CD4-positive, alpha-beta memory T cell (primary cell): ENCODE data around the gene SULT1C4. TPM values are rescaled to one million over a fixed set of nuclear protein-coding genes. Genes with fewer than 3 reads are reported as not detected.

Experiments
- CTCF ChIA-PET: fragments of 350-600 bp; sonication (Branson Sonifier 250); formaldehyde crosslinking; loops from one replicate; lab custom pipeline; 2021; ENCODE audit warnings: inconsistent platforms; ENCODE audit not compliant: partially characterized antibody; lab: Charles Lee
- POLR2A ChIA-PET: fragments of 350-600 bp; sonication (Branson Sonifier 250); formaldehyde crosslinking; loops from one replicate; lab custom pipeline; 2021; ENCODE audit not compliant: partially characterized antibody; lab: Charles Lee
- DNase-seq, 5 donors: peaks; one replicate each; pipeline versions ENCODE4 v3.0.0 to v3.0.0-alpha.2; 2020 to 2022; ENCODE audit warnings: mixed read lengths in 1 of 5
- H3K27ac ChIP-seq: one replicate; pipeline ENCODE4 v1.7.0; 2013; ENCODE audit warnings: low read depth, low read length
- H3K27me3 ChIP-seq: 2 replicates; pipeline ENCODE4 v1.7.0; 2013; ENCODE audit warnings: mild to moderate bottlenecking, low read length, moderate library complexity; ENCODE audit not compliant: insufficient read depth
- H3K36me3 ChIP-seq: 2 replicates; pipeline ENCODE4 v1.7.0; 2013; ENCODE audit warnings: mild to moderate bottlenecking, low read length, moderate library complexity; ENCODE audit not compliant: insufficient read depth
- H3K4me1 ChIP-seq: 2 replicates; pipeline ENCODE4 v1.7.0; 2013; ENCODE audit warnings: mild to moderate bottlenecking, low read length, moderate library complexity; ENCODE audit not compliant: insufficient read depth
- H3K4me3 ChIP-seq, 2 donors: one replicate each; pipeline ENCODE4 v1.7.0; 2013; ENCODE audit warnings: low read length in 2 of 2, mild to moderate bottlenecking in 1 of 2
- H3K9me3 ChIP-seq, 2 donors: one replicate each; pipeline ENCODE4 v1.7.0; 2013; ENCODE audit warnings: low read length in 2 of 2, control low read depth in 1 of 2; ENCODE audit not compliant: control insufficient read depth in 1 of 2
- H3K27ac Mint-ChIP-seq, 7 donors: one replicate each; pipeline ENCODE4 v1.8.0; 2020 to 2021; ENCODE audit warnings: mixed read lengths in 7 of 7, mild to moderate bottlenecking in 6 of 7, inconsistent platforms in 3 of 7, moderate library complexity in 3 of 7
- H3K27me3 Mint-ChIP-seq, 2 donors: one replicate each; pipeline ENCODE4 v1.8.0; 2020 to 2021; ENCODE audit warnings: mixed read lengths in 2 of 2
- H3K36me3 Mint-ChIP-seq, 2 donors: one replicate each; pipeline ENCODE4 v1.8.0; 2020 to 2021; ENCODE audit warnings: mixed read lengths in 2 of 2, inconsistent platforms in 1 of 2, mild to moderate bottlenecking in 1 of 2
- H3K4me1 Mint-ChIP-seq, 4 donors: one replicate each; pipeline ENCODE4 v1.8.0; 2020 to 2021; ENCODE audit warnings: mixed read lengths in 4 of 4, mild to moderate bottlenecking in 1 of 4
- H3K4me3 Mint-ChIP-seq, 8 donors: one replicate each; pipeline ENCODE4 v1.8.0; 2020 to 2021; ENCODE audit warnings: mixed read lengths in 8 of 8, mild to moderate bottlenecking in 7 of 8, moderate library complexity in 6 of 8, inconsistent platforms in 3 of 8
- H3K9me3 Mint-ChIP-seq, 8 donors: one replicate each; pipeline ENCODE4 v1.8.0; 2020 to 2021; ENCODE audit warnings: mixed read lengths in 8 of 8, mild to moderate bottlenecking in 5 of 8, inconsistent platforms in 3 of 8, moderate library complexity in 1 of 8
- intact Hi-C: fragments of 100-400 bp; cut with micrococcal nuclease; formaldehyde crosslinking; loops from one replicate; pipeline ENCODE4 v1.15.1; 2023
- polyA plus RNA-seq, 2 donors: library from polyadenylated mRNA; unstranded; fragments of 300-500 nt; fragmentation: Illumina TruSeq; gene quantifications; one replicate each; pipeline ENCODE4 v1.2.3, GENCODE V29; 2021
- total RNA-seq, 2 experiments: library from RNA; stranded (reverse); gene quantifications; one replicate each; pipeline ENCODE4 v1.2.3, GENCODE V29; 2021

SULT1C4 gene
- total and polyA plus RNA-seq, 4 experiments from 2014 or later: not detected

DNA sequence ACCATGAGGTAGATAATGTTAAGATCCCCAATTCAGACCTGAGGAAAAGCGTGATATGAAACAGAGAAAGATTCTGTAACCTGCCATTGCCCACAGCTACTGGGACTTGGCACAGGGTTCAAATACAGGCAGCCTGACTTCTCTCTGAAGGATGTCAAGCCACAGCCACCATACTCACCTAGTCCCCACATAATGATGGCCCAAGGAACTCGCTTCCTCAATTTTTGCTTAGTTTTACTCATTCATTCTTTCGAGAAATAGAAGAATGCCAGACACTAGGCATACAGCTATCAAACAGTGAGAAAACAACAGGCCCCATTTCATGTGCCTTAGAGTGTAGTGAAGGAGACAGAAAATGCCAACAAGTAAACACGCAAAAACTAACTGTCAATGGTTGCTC is 980 bp upstream of the SULT1C4 start:
- Histone ChIP-seq H3K9me3 (no peaks in the 10 kb centered on the region), H3K4me1 (no peaks in the 10 kb centered on the region), H3K27ac (no peak overlapping the region), H3K36me3 (no peaks in the 10 kb centered on the region), H3K27me3 (no peaks in the 10 kb centered on the region), H3K4me3 (no peak overlapping the region)
- Mint-ChIP-seq H3K4me1 (no peaks in the 10 kb centered on the region), H3K27me3 (peaks cover 4 to 8% of the 10 kb centered on the region in 2 donors), H3K36me3 (no peaks in the 10 kb centered on the region), H3K27ac (no peak overlapping the region), H3K9me3 (no peaks in the 10 kb centered on the region), H3K4me3 (no peak overlapping the region)
- intact Hi-C loops: no loop called here
- POLR2A ChIA-PET: no interaction called here
- CTCF ChIA-PET: no interaction called here
- DNase-seq: no peak

DNA sequence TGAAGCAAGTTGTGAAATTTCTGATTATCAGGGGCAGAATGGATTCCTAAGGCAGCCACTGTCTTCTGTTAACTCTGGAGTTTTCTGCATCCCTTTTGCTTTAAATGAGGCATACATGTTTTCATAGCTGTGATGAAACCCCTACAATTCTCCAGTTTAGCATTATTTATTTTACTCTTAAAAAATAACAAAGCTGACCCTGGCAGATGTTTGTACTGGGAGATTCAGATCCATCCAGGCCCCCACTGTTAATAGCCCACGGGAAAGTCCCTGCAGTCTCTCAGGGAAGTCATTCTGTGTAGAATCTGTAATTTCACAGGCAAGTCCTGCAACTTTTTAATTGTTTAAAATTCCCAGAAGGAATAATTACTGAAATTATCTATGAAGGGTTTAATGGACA is 353 bp upstream of the SULT1C4 start:
- Histone ChIP-seq H3K27ac (no peak overlapping the region), H3K9me3 (no peaks in the 10 kb centered on the region), H3K27me3 (no peaks in the 10 kb centered on the region), H3K4me3 (no peak overlapping the region), H3K4me1 (no peaks in the 10 kb centered on the region), H3K36me3 (no peaks in the 10 kb centered on the region)
- Mint-ChIP-seq H3K36me3 (no peaks in the 10 kb centered on the region), H3K4me3 (no peak overlapping the region), H3K9me3 (no peaks in the 10 kb centered on the region), H3K4me1 (no peaks in the 10 kb centered on the region), H3K27ac (no peak overlapping the region), H3K27me3 (peaks cover 7 to 8% of the 10 kb centered on the region in 2 donors)
- CTCF ChIA-PET: interaction anchor here (0.7 kb wide), 1 partner anchor 8 kb away, joined by 3 read pairs; no protein-coding TSS in a partner anchor
- intact Hi-C loops: no loop called here
- DNase-seq: no peak
- POLR2A ChIA-PET: no interaction called here

DNA sequence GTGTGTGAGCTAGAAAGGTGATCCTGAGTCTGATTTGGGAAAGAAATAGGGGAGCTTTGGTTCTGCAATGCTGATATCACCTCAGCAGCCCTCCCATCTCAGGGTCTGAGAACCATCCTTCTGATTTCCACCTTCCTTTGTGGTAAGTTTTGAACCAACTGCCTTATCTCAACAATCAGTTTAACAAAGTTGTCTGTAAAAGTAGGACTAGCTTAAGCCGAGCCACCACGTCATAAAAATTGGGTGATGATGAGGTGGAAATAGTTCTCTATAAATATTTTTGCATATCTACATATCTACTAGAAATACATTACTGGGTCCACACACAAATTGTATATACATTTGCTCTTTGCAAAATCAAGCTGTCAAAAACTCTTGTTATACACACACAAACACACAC is 1.1 kb downstream of the SULT1C4 start:
- Mint-ChIP-seq H3K9me3 (no peaks in the 10 kb centered on the region), H3K36me3 (no peaks in the 10 kb centered on the region), H3K27me3 (peaks cover 7 to 11% of the 10 kb centered on the region in 2 donors), H3K4me1 (peaks cover 0 to 1% (median 0%) of the 10 kb centered on the region in 4 donors), H3K4me3 (no peak overlapping the region), H3K27ac (no peak overlapping the region)
- intact Hi-C loops: no loop called here
- no peak for DNase-seq
- Histone ChIP-seq H3K9me3 (no peaks in the 10 kb centered on the region), H3K27ac (no peak overlapping the region), H3K36me3 (no peaks in the 10 kb centered on the region), H3K4me1 (no peaks in the 10 kb centered on the region), H3K27me3 (no peaks in the 10 kb centered on the region), H3K4me3 (no peak overlapping the region)
- POLR2A ChIA-PET: no interaction called here
- CTCF ChIA-PET: no interaction called here

DNA sequence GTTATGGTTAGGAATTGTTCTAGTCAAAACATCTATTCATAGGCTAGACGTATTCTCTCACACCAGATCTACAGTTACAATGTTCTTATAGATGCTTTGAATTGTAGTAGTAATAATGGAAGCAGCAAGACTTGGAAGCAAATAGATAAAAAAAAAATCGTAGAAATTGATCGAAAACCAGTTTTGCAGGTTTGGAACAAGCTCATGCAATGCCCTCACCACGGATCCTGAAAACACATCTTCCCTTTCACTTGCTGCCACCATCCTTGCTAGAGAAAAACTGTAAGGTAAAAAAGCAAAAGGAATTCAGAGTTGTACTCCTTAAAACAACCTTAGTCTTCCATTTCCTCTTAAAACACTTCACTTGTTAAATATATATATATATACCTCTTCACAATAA is 4.4 kb downstream of the SULT1C4 start:
- CTCF ChIA-PET: no interaction called here
- Histone ChIP-seq H3K4me1 (no peaks in the 10 kb centered on the region), H3K27me3 (no peaks in the 10 kb centered on the region), H3K36me3 (no peaks in the 10 kb centered on the region), H3K9me3 (no peaks in the 10 kb centered on the region), H3K4me3 (no peak overlapping the region), H3K27ac (no peak overlapping the region)
- no peak overlapping the region for H3K27ac Mint-ChIP-seq
- peaks cover 0 to 4% (median under 1%) of the 10 kb centered on the region in 4 donors for H3K4me1 Mint-ChIP-seq
- DNase-seq: no peak
- intact Hi-C loops: no loop called here
- H3K27me3 Mint-ChIP-seq: peaks cover 5 to 7% of the 10 kb centered on the region in 2 donors
- no peak overlapping the region for H3K4me3 Mint-ChIP-seq
- no peaks in the 10 kb centered on the region for H3K36me3 Mint-ChIP-seq
- POLR2A ChIA-PET: no interaction called here
- H3K9me3 Mint-ChIP-seq: no peaks in the 10 kb centered on the region

DNA sequence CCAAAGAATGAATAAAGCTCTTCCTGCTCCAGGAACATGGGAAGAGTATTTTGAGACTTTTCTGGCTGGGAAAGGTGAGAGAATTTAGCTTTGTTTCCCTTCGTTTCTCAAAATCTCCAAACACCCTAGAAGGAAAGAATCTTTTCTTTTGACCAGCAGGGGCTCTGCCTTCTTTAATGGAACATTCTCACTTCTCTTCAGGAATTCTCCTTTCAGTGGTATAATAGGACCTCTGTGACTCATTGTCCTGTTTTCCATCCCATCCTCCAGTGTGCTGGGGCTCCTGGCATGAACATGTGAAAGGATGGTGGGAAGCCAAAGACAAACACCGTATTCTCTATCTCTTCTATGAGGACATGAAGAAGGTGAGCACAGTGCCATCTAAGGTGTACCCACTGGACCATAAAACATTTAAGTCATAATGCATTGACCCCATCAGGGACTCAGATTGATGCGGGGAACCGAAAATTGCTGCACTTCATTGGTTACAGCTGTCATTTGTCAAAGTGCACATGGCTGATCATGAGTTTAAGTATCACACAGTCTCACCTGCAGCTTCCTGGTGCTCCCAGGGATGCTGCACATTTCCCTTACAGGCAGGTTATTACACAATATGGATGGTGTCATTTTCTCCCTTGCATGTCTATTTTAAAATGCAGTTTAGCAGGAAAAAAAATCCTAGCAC is 5.5 kb downstream of the SULT1C4 start:
- Histone ChIP-seq H3K27ac (no peak overlapping the region), H3K4me1 (no peaks in the 10 kb centered on the region), H3K4me3 (no peak overlapping the region), H3K27me3 (no peaks in the 10 kb centered on the region), H3K36me3 (no peaks in the 10 kb centered on the region), H3K9me3 (no peaks in the 10 kb centered on the region)
- Mint-ChIP-seq H3K27ac (no peak overlapping the region), H3K9me3 (no peaks in the 10 kb centered on the region), H3K36me3 (no peaks in the 10 kb centered on the region), H3K4me3 (no peak overlapping the region), H3K4me1 (peaks cover 0 to 4% (median under 1%) of the 10 kb centered on the region in 4 donors), H3K27me3 (peaks cover 5 to 9% of the 10 kb centered on the region in 2 donors)
- POLR2A ChIA-PET: no interaction called here
- intact Hi-C loops: no loop called here
- CTCF ChIA-PET: no interaction called here
- no peak for DNase-seq

DNA sequence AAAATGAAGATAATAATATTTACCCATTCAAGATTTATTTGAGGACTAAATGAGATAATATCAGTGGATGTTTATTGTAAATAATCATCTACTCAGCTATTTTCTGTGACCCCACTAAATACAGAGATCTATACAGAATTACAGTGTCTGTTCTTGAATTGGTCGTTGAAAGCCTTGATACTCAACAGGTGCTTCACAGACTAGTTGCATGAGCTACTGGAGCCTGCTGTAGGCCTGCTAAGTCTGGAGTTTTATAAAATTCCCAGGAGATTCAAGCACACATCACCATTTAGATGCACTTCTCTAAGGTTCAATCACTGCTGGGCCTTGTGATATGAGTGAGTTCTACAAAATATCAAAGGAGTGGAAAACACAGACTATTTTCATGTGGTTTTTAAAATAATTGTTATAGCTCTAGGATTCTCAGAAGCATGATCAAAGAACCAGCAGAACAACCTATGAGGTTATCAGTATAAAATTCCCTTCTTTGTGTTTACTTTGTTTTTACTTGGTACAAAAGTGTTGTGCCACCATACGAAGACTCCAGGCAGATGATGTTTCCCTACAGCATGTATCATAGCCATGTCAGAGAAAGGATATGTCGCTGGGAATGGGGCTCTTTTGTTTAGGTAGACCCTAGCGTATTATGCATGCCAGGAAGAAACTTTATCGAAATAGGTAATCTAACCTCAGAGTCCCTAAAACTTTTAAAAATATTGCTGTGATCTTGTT is 7.1 kb downstream of the SULT1C4 start:
- Mint-ChIP-seq H3K9me3 (no peaks in the 10 kb centered on the region), H3K27ac (no peak overlapping the region)

DNA sequence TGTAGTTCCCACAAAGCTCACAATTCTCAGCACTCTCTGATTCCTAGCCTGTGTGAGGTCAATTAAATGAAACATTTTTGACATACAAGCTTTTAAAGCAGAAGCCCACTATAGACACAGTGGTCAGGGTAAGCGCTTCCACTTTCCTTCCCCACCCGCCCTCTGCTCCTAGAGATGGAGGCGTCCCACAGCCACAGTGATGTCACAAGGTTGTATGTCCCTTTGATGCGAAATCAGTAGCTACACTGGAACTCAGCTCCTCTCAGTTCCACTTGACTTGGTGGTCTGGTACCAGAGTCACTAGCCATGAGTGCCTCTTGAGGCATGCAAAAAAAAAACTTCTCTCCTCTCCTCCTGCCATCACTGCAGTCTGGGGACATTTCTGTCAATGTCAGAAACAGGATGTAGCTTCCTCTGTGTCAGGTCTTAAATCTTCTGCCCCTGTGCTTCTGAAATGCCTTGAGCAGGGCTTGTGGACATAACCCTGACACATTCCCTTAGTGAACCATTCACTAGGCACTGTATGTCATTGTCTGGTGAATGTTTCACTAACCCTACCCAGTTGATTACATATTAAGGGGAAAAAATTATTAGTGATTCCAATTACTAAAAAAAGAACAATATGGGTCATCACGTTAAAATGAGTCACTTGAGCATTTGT is 7.8 kb downstream of the SULT1C4 start:
- intact Hi-C loops: no loop called here
- no peaks in the 10 kb centered on the region for H3K36me3 Mint-ChIP-seq
- H3K4me1 ChIP-seq: no peaks in the 10 kb centered on the region
- no peak overlapping the region for H3K27ac ChIP-seq
- H3K9me3 ChIP-seq: no peaks in the 10 kb centered on the region
- H3K27me3 Mint-ChIP-seq: peaks cover 7 to 15% of the 10 kb centered on the region in 2 donors
- H3K27ac Mint-ChIP-seq: peak overlapping the region in 1 of 7 donors; percentile 68
- H3K9me3 Mint-ChIP-seq: peaks cover 0 to 2% (median 0%) of the 10 kb centered on the region in 8 donors
- DNase-seq: no peak
- H3K4me3 Mint-ChIP-seq: no peak overlapping the region
- H3K4me1 Mint-ChIP-seq: peaks cover 0 to 4% (median under 1%) of the 10 kb centered on the region in 4 donors
- no peaks in the 10 kb centered on the region for H3K36me3 ChIP-seq
- no peak overlapping the region for H3K4me3 ChIP-seq
- POLR2A ChIA-PET: no interaction called here
- CTCF ChIA-PET: interaction anchor here (0.6 to 2.0 kb wide), 3 partner anchors 8 to 186 kb away, joined by 3 to 6 read pairs (median 3); partner anchors contain the start of gene SULT1C4
- no peaks in the 10 kb centered on the region for H3K27me3 ChIP-seq

More for the DNA sequence above, 7.1 kb downstream of the SULT1C4 start:
- no peaks in the 10 kb centered on the region for H3K36me3 Mint-ChIP-seq
- H3K36me3 ChIP-seq: no peaks in the 10 kb centered on the region
- no peak overlapping the region for H3K4me3 ChIP-seq
- H3K27me3 ChIP-seq: no peaks in the 10 kb centered on the region
- H3K9me3 ChIP-seq: no peaks in the 10 kb centered on the region
- DNase-seq: no peak
- H3K27ac ChIP-seq: no peak overlapping the region
- ChIA-PET POLR2A (no interaction called here), CTCF (interaction anchor here (2.0 kb wide), 1 partner anchor 11 kb away, joined by 6 read pairs; no protein-coding TSS in a partner anchor)
- peaks cover 0 to 4% (median under 1%) of the 10 kb centered on the region in 4 donors for H3K4me1 Mint-ChIP-seq
- H3K4me1 ChIP-seq: no peaks in the 10 kb centered on the region
- no peak overlapping the region for H3K4me3 Mint-ChIP-seq
- H3K27me3 Mint-ChIP-seq: peaks cover 5 to 13% of the 10 kb centered on the region in 2 donors
- intact Hi-C loops: no loop called here
